SJSA1 (cell line): ENCODE results near the gene PRSS27. TPM values are rescaled to one million over a fixed set of nuclear protein-coding genes. Genes with fewer than 3 reads are reported as not detected.
"Not testable (repeated sequence)": the region's sequence is repeated elsewhere in the genome, so short reads cannot be mapped to it uniquely, and the experiment has no call there.

Source experiments
- DNase-seq, 2 experiments: peaks; one replicate each; pipeline ENCODE4 v3.0.0-alpha.2; 2015 to 2020; ENCODE audit warnings: low spot score in 2 of 2, low read depth in 1 of 2
- H3K27ac ChIP-seq: fragments of 250-450 bp; sonication (Bioruptor Pico); 2 replicates; pipeline ENCODE4 v1.5.1; 2020; ENCODE audit warnings: mild to moderate bottlenecking, moderate library complexity
- H3K27me3 ChIP-seq: fragments of 250-450 bp; sonication (Bioruptor Pico); replicated peaks from 2 replicates; pipeline ENCODE4 v1.5.1; 2020; ENCODE audit warnings: mild to moderate bottlenecking, moderate library complexity
- H3K36me3 ChIP-seq: fragments of 250-450 bp; sonication (Bioruptor Pico); 2 replicates; pipeline ENCODE4 v1.5.1; 2020; ENCODE audit warnings: mild to moderate bottlenecking
- H3K4me1 ChIP-seq: fragments of 250-450 bp; sonication (Bioruptor Pico); replicated peaks from 2 replicates; pipeline ENCODE4 v1.6.1; 2021; ENCODE audit warnings: mild to moderate bottlenecking
- H3K4me3 ChIP-seq: fragments of 250-450 bp; sonication (Bioruptor Pico); 2 replicates; pipeline ENCODE4 v1.5.1; 2020; ENCODE audit warnings: mild to moderate bottlenecking
- H3K9me3 ChIP-seq: fragments of 250-450 bp; sonication (Bioruptor Pico); replicated peaks from 2 replicates; pipeline ENCODE4 v1.5.1; 2020; ENCODE audit warnings: mild to moderate bottlenecking
- total RNA-seq: library from RNA; depleted of rRNA; stranded (reverse); fragments of >200 nt; shearing (Covaris generic); gene quantifications from 2 replicates; pipeline ENCODE4 v1.2.3, GENCODE V29; 2014

Gene PRSS27
- total RNA-seq, 1 experiment from 2014 or later: 0.37 TPM

DNA sequence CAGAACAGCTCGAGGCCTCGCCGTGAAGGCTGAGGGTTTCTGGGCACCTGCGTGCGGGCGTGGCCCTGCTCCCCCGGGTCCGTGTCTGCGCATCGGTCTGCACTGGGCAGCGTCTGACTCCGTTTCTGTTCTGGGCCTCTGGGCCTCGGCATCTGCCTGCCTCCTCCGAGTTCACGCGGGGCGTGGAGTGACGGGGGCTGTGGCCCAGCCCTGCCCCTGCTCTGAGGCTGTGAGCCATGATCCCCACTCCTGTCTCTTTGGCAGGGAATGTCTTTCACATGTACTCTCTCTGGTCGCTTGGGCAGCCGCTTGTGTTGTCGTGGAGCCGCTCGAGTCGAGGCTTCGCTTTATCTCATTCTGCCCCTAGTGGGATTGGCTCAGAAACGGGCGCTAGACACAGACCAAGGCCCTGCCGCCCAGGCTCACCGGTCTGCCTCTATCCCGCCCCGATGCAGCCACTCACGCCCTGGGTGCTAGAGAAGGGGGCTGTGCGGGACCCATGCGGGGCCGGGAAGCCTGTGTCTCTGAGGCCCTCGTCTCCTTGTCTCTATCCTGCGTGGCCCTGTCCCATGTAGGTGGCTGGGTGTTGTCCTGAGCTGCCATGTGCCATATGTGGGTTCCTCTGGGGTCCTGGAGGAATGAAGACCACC is 23.3 kb downstream of the PRSS27 start:
- H3K4me1 ChIP-seq, H3K27ac ChIP-seq, H3K4me3 ChIP-seq, H3K9me3 ChIP-seq, H3K27me3 ChIP-seq, DNase-seq: not testable (repeated sequence)
- peaks cover 50% of the 10 kb centered on the region for H3K36me3 ChIP-seq

DNA sequence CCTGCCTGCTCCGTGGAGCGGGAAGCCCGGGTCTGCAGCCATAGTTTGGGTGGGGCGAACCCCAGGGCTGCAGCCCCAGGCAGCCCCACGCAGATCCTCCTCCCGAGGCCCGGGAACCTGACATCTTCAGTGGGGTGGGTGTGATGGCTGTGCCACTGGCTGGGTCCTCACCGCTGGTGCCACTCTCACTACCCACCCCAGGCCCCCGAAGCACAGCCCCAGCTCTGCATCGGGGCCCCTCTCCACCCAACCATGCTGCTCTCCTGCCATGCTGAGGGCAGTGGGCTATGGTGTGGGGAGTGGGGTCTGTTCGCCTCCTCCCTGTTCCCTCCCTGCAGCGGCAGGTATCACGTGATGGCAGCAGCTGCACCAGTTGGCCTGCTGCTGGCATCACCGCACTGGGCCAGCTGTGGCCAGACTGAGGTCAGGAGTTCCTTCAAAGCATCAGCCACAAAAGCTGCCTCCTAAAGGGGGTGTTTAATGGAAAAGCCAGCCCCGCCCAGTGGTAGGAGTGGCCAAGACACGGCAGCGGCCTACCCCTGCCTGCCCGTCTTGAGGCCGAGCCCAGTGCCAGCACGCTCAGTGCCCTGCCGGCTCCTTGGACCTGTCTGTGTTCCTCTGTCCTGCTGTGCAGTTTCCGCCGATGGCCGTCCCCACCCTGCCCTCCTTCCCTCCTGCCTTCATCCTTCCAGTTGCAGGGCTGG is 26.9 kb downstream of the PRSS27 start:
- no peak for DNase-seq
- no peaks in the 10 kb centered on the region for H3K4me1 ChIP-seq
- no peaks in the 10 kb centered on the region for H3K9me3 ChIP-seq
- H3K27me3 ChIP-seq: no peaks in the 10 kb centered on the region
- H3K4me3 ChIP-seq: no peak overlapping the region
- H3K27ac ChIP-seq: no peak overlapping the region
- peaks cover 36% of the 10 kb centered on the region for H3K36me3 ChIP-seq

DNA sequence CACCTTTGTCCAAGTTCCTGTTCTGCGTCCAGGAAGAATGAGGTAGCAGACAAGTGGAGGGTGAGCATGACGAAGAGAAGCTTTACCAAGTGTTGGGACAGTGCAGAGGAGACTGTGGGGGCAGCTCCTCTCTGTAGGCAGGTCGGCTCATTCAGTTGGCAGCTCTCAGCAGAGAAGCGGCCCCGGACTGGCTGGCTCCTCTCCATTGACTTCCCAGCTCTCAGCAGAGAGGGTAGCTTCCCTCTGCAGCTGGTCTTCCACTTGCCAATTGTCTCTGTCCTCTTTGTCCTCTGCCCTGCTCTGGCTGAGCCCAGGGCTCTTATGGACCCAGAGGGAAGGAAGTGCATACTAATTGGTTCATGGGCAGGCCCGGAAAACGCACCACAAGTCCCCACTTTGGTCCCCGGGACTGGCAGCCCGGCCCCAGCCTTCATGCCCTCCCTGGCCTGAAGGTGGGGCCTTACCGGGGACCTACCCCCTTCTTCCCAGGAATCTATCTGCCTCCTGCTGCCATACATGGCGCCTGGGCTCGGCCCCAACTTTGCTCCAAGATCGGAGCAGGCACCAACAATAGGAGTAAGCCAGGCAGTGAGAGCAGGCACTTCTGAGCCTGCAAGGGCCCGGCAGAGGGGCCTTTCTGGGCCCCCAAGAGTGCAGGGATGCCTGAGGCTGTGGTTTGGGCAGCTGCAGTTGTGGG is 27.6 kb downstream of the PRSS27 start:
- DNase-seq: no peak
- no peak overlapping the region for H3K4me3 ChIP-seq
- no peaks in the 10 kb centered on the region for H3K27me3 ChIP-seq
- peaks cover 29% of the 10 kb centered on the region for H3K36me3 ChIP-seq
- no peak overlapping the region for H3K27ac ChIP-seq
- H3K9me3 ChIP-seq: no peaks in the 10 kb centered on the region
- no peaks in the 10 kb centered on the region for H3K4me1 ChIP-seq

DNA sequence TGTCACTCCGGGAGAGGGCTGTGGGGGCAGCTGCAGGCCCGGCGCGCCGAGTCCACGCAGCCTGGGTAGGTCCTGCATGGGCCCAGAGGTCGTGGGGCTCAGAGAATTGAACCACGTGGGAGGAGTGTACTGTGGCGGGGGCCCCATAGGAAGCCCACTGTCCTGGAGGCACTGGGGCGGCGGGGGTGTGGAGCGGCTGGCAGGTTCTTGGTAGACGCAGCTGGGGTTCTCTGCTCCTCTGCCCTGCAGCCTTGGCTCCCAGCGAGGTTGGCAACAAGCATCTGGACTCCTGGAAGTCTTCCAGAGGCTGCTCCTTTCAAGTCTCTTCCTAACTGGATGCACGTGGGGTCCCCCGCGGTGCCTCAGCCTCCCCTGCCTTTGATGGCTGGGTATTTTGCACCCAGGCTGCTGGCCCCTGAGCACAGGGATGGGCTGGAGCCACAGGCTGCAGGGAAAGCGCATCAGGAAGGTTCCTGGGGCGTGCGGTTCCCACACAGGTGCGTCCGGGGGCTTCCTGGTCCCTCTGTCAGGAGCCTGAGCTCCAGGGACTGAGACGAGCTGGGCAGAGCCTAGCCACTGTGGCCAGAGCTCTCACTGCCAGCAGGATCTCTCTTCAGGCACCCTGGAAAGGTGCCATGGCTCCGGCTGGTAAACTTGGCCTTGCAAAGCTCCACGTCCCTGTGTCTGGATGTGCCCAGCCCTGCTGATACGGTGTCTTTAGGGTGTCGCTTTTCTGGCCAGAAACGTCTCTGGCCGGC is 28.4 kb downstream of the PRSS27 start:
- H3K27ac ChIP-seq: no peak overlapping the region
- no peak overlapping the region for H3K4me3 ChIP-seq
- H3K4me1 ChIP-seq: no peaks in the 10 kb centered on the region
- H3K9me3 ChIP-seq: no peaks in the 10 kb centered on the region
- no peaks in the 10 kb centered on the region for H3K27me3 ChIP-seq
- peaks cover 22% of the 10 kb centered on the region for H3K36me3 ChIP-seq
- no peak for DNase-seq

DNA sequence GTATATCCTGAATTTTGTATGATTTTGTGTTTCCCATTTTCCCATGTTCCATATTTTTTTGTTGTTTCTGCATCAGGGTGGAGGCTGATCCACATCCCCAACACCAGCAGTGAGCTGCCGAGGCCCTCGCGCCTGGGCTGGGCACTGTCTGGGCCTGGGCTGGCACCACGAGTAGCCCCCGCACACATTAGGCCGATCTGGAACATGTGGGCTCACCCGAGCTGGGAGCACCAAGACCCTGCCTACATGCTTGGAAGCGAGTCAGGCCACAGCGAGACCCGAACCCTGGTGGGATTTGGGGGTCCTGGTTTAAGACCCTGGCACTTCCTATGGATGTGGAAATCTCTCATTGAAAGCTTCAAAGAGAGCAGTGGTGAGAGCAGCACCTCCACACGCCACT is 29.2 kb downstream of the PRSS27 start:
- no peak for DNase-seq
- H3K4me1 ChIP-seq: no peaks in the 10 kb centered on the region
- peaks cover 22% of the 10 kb centered on the region for H3K36me3 ChIP-seq
- H3K9me3 ChIP-seq: no peaks in the 10 kb centered on the region
- H3K27ac ChIP-seq: no peak overlapping the region
- no peaks in the 10 kb centered on the region for H3K27me3 ChIP-seq
- no peak overlapping the region for H3K4me3 ChIP-seq

DNA sequence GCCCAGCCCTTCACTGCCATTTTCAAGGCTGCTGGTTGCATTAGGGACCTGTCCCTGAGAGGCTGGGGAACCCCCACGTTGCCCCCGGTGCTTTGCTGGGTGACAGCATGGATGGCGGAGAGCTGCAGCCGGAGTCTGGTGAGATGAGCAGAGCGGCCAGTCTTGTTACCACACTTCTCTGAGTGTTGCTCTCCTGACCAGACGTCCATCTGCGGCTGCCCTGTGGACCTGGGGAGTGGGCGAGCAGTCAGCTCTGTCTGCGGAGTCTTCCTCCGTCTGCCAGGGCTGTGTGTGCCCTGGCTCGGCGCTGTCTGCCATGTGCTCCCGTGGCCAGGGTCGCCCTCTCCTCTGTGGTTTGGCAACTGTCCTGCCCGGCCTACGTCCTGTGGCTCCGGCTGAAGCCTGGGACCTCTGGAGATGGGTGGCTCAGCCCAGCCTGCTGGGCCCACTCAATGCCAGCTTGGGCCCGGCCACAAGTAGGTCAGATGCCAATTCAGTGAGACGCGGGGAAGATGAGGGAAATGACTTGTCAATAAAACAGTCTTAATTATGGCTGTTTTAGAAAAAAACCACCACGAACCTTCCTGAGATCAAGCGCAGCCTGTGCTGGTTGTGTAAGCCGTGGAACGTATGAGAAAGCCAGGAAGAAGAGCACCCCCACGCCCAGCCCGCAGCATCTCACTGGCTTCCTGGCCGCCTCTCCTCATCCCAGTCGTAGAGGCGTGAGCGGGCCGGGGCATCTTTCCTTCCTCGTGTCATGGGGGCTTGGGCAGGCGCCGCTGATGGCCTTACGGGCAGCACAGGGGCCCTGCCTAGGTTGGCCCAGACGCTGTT is 29.8 kb downstream of the PRSS27 start:
- no peak overlapping the region for H3K4me3 ChIP-seq
- no peak overlapping the region for H3K27ac ChIP-seq
- H3K27me3 ChIP-seq: no peaks in the 10 kb centered on the region
- H3K36me3 ChIP-seq: peaks cover 22% of the 10 kb centered on the region
- DNase-seq: no peak
- H3K9me3 ChIP-seq: no peaks in the 10 kb centered on the region
- H3K4me1 ChIP-seq: no peaks in the 10 kb centered on the region

DNA sequence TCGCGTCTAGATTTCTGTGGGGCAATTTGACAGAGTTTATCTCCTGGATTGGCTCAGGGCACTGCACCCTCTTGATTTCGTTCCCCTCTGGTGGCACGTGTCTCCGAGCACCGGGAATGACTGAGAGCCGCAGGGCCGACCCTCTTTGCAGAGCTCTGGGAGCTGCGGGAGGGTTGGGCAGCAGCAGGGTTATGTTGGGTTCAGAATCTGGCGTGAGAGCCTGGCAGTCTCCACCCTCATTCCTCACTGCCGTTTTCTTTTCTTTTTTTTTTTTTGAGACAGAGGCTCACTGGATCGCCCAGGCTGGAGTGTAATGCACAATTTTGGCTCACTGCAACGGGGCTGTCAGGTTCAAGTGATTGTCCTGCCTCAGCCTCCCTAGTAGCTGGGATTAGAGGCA is 30.6 kb downstream of the PRSS27 start:
- not testable (repeated sequence) for H3K4me1 ChIP-seq, H3K27ac ChIP-seq, H3K4me3 ChIP-seq, H3K27me3 ChIP-seq, DNase-seq, H3K9me3 ChIP-seq
- peaks cover 22% of the 10 kb centered on the region for H3K36me3 ChIP-seq

DNA sequence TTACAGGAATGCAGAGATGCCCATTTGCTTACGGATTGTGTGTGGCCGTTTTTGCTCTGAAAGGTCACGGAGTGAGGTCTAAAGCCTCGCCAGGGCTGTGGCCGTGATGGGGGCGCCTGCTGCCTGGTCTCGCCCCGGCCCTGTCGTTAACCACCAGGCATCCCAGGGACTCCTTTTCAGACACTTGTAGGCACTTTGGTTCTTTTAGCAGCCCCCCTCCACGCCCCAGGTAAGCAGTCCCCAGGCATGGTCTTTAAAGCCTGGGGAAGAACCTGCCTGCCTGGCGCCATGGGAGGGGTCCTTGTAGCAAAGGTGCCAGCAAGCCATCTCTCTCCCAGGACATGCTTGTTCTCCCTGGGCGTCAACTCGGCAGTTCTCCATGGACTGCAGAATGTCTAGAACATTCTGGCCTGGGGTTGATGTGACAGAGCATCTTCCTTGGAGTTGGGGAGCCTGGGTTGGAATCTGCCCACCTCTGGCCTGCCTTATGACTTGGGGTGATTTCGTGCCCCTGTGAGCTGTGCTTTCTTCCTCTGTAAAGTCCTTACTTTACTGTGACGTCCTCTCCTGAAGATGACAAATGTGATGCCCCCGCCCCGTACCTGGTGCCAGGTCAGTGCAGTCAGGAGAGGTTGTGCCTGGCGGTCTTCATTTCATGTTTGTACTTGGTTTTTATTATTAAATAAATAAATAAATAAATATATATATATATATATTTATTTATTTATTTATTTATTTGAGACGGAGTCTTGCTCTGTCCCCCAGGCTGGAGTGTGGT is 32.3 kb downstream of the PRSS27 start:
- Histone ChIP-seq H3K9me3 (no peaks in the 10 kb centered on the region), H3K27ac (no peak overlapping the region), H3K27me3 (no peaks in the 10 kb centered on the region), H3K4me3 (no peak overlapping the region), H3K4me1 (no peaks in the 10 kb centered on the region), H3K36me3 (peaks cover 21% of the 10 kb centered on the region)
- no peak for DNase-seq

DNA sequence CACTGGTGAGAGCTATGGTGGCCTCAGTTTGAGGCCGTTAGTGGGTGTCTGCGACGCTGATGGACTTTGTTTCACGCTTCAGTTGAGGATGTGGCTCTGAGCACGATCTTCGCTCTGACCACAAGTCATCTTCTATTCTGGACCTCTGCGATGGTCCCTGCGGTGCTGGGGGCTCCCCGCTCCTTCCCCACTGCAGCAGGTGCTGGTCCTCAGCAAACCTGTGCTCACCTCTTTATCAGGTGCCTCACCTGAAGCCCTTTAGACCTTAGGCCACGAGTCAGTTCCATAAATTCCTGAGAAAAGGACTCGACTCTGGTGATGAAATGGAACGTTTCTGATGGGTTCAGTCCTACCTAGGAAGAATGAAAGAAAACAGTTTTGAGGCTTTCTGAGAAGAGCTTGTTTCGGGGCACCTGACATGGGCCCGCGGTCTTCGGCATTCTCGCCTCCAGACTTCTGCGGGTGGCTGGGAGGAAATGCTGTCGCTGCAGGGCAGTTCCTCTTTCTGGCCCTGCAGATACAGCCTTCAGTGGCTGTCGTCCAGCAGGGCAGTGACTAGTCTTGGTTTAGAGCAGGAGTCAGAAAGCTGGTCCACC is 33.0 kb downstream of the PRSS27 start:
- H3K27me3 ChIP-seq: no peaks in the 10 kb centered on the region
- H3K4me1 ChIP-seq: no peaks in the 10 kb centered on the region
- H3K9me3 ChIP-seq: no peaks in the 10 kb centered on the region
- no peak overlapping the region for H3K4me3 ChIP-seq
- peaks cover 25% of the 10 kb centered on the region for H3K36me3 ChIP-seq
- no peak overlapping the region for H3K27ac ChIP-seq
- DNase-seq: no peak

DNA sequence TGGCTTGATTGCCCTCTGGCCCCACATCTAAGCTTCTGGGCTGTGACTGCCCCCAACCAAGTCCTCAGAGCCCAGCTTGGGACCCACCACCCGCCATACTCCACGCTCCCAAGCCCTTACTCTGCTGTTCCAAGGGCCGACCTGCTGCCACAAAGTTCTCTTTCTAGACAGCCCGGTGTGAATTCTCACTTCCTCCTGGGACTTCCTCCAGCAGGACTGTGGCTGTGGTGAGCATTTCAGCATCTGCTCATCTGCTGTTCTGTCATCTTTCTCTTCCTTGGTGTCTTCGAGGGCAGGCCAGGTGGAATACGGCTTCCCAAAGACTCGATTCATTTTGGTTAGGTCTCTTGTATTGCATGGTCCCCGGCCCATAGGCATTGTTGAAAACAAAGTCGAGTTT is 33.9 kb downstream of the PRSS27 start:
- not testable (repeated sequence) for H3K4me3 ChIP-seq, DNase-seq, H3K27me3 ChIP-seq, H3K27ac ChIP-seq, H3K4me1 ChIP-seq, H3K9me3 ChIP-seq
- peaks cover 18% of the 10 kb centered on the region for H3K36me3 ChIP-seq

DNA sequence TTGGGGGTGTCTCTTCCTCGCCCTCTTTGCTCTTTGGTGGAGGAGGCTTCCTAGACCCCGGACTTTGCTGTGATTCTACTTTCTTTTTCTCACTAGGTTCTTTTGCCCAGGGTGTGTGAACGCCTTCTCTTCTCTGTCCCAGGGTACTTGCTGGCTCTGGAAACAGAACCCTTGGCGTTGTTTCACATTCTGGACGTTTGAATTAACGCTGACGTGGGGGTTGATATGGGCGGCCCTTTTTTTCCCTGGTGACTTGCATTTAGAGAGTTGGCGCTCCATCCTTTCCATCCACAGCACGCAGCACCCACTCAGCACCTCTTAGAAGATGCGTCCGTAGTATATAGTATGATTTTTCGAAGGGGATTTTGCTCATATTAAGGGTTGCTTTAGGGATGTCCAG is 37.0 kb downstream of the PRSS27 start:
- H3K4me3 ChIP-seq: peak overlapping the region; percentile 85
- H3K9me3 ChIP-seq, H3K27ac ChIP-seq, DNase-seq, H3K27me3 ChIP-seq, H3K4me1 ChIP-seq, H3K36me3 ChIP-seq: not testable (repeated sequence)

DNA sequence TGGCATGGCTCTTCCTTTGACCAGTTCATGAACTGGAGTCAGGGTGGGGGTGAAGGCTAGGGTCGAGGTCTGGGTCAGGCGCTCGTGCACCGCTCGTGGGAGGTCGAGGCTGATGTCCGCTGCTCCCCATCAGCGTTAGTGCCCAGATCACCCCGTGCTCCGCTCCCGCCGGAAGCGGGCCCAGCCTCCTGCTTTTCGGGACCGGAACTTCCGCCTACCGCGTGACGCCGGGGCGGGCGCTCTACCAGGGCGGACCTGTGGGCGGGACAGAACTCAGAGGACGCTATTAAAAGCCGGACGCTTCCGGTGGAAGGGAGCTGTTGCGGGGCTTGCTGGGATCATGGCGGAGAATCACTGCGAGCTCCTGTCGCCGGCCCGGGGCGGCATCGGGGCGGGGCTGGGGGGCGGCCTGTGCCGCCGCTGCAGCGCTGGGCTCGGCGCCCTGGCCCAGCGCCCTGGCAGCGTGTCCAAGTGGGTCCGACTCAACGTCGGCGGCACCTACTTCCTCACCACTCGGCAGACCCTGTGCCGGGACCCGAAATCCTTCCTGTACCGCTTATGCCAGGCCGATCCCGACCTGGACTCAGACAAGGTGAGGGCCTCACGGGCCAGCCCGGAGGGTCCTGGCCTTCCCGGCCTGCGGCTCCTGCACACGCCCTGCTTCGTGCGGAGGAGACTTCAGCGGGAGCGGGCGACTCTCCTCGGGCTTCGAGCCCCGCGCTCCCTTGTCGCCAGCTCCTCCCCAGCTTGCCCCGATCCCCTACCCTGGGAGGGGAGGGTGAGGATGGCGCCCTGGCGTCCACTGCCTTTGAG is 37.6 kb downstream of the PRSS27 start, which contains the start of gene KCTD5:
TSS of gene KCTD5 (plus strand) at position 315 of the 813 bp plus-strand sequence. CDS start at position 341, 26 bp downstream.
- Histone ChIP-seq H3K4me3 (peak within 1 kb of the TSS; percentile 85), H3K4me1 (peaks cover 7% of the 10 kb centered on the region; the same call in 1 of the 2 replicates), H3K9me3 (no peaks in the 10 kb centered on the region), H3K27me3 (no peaks in the 10 kb centered on the region), H3K27ac (peak within 1 kb of the TSS; percentile 7), H3K36me3 (peaks cover 4% of the 10 kb centered on the region; the same call in 1 of the 2 replicates)
- DNase-seq: peak; percentile 87 to 96
